ENCODE data around the gene SLC16A3.
A peak's percentile ranks its signal among the peaks of the same experiment; 100 is the strongest.

The SLC16A3 gene

DNA sequence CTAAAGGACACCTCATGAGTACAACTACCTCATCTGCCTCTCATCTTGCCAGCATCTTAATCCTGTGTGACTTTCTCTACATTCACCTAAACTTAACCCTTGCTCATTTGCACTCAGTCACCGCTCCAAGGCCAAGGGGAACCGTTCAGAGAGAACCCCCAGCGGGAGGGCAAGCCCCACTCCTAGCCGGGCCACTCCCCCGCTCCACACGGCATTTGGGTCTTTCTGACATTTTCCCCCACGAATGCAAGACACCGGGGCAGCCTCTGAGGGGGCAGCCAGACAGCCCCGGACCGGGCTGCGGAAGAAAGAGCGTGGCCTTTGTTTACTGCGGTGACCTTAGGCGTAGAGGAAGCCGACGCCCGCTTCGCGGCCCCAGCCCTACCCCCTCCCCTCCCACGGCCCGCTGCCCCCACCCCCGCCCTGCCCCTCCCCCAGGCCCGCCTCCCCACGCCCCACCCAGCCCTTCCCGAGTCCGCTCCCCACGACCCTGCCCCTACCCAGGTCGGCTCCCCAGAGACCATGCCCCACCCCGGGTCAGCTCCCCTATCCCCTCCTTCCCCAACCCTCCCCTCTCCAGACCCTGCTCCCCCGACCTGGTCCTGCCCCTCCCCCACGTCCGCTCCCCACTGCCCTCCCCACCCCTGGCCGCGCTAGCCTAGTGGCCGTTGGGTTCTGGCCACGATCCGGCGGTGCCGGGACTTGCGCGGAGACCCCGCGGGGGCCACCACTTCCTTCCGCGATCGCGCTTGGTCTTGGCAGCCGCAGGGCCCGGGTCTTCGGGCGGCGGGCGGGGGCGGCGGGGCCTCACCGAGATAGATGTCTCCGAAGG is 43.9 kb downstream of the SLC16A3 start:
- Histone ChIP-seq H3K27me3 (ENCODE audit: insufficient read depth, insufficient read length) (no peaks in the 10 kb centered on the region), H3K9me3 (ENCODE audit: insufficient read depth, low read length) (no peaks in the 10 kb centered on the region), H3K9ac (ENCODE audit: insufficient read length, low read depth) (peak overlapping the region; percentile 87), H3K4me3 (ENCODE audit: insufficient read length, low read depth) (peak overlapping the region; percentile 81), H3K36me3 (ENCODE audit: insufficient read depth, insufficient read length, low read length) (peaks cover 47% of the 10 kb centered on the region), H3K4me1 (ENCODE audit: insufficient read depth, insufficient read length) (peaks cover 35% of the 10 kb centered on the region)
- no peak for DNase-seq (ENCODE audit: low read depth, low spot score)
- no peak for TF ChIP-seq YY1 (IDR thresholded peaks at IDR 0.05; ENCODE audit: insufficient read depth, insufficient read length)

GRCh38 chr17:82273327-82274133 is 44.7 kb downstream of the SLC16A3 start, which contains the start of gene CSNK1D:
Gene CSNK1D, minus strand, starts transcription at chr17:82273700. Its CDS starts 319 bp downstream, at chr17:82273381.
- TF ChIP-seq SUZ12 (IDR thresholded peaks at IDR 0.05; ENCODE audit: extremely low read depth, insufficient read depth, insufficient read length): no peak
- TF ChIP-seq YY1 (IDR thresholded peaks at IDR 0.05; ENCODE audit: insufficient read depth, insufficient read length): peak; percentile 57
- Histone ChIP-seq H3K36me3 (ENCODE audit: insufficient read depth, insufficient read length, low read length) (peaks cover 38% of the 10 kb centered on the region), H3K4me3 (ENCODE audit: insufficient read length, low read depth) (peak within 1 kb of the TSS; percentile 81), H3K27me3 (ENCODE audit: insufficient read depth, insufficient read length) (no peaks in the 10 kb centered on the region), H3K9ac (ENCODE audit: insufficient read length, low read depth) (peak within 1 kb of the TSS; percentile 87), H3K4me1 (ENCODE audit: insufficient read depth, insufficient read length) (peaks cover 37% of the 10 kb centered on the region), H3K9me3 (ENCODE audit: insufficient read depth, low read length) (no peaks in the 10 kb centered on the region)
- peak; percentile 50 for DNase-seq (ENCODE audit: low read depth, low spot score)

DNA sequence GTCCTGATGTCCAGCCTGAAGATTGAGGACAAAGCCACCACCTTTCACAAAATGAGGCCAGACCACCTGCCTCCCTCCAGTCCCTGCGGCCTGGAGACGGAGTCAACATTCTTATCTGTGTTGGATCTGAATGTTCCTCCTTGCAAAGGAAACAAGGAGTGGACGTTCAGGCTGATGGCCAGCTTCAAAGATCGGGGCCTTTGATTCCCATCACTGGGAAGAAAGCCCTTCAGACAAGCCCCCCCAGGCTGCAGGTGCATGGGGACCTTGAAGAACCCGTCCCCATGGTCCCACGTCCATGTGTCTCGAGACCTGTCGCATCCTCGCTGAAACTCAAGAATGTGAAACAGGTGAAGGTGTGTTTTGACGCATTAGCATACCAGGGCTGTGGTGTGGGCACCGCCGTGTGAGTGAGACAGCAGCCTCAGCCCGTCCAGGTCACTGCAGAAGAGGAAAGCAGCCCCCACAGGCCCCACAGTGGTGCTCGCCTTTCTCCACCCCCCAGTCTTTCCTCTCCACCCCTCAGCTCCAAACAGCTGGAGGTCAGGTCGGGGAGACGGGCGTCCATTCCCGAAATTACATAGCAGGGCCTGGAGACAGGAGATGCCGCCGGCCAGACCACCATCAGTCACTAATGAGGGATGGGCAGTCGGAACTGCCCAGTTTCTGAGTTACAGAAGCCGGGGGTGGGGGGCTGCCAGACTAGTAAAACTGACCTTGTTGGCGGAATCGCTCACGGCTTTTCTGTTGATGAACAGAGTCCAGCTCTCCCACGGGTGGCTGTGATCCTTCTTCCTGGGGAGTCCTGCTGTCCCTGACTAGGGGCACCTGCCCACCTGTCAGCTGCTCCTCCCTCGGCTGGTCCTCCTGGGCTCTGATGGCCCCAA is 45.5 kb downstream of the SLC16A3 start:
- no peak for DNase-seq (ENCODE audit: low read depth, low spot score)
- H3K9me3 ChIP-seq (ENCODE audit: insufficient read depth, low read length): no peaks in the 10 kb centered on the region
- peaks cover 31% of the 10 kb centered on the region for H3K36me3 ChIP-seq (ENCODE audit: insufficient read depth, insufficient read length, low read length)
- peak overlapping the region; percentile 31 for H3K4me3 ChIP-seq (ENCODE audit: insufficient read length, low read depth)
- peak overlapping the region; percentile 79 for H3K9ac ChIP-seq (ENCODE audit: insufficient read length, low read depth)
- H3K4me1 ChIP-seq (ENCODE audit: insufficient read depth, insufficient read length): peaks cover 35% of the 10 kb centered on the region
- no peak for TF ChIP-seq ZNF274 (IDR thresholded peaks at IDR 0.05; ENCODE audit: low read depth, low read length)
- H3K27me3 ChIP-seq (ENCODE audit: insufficient read depth, insufficient read length): no peaks in the 10 kb centered on the region

DNA sequence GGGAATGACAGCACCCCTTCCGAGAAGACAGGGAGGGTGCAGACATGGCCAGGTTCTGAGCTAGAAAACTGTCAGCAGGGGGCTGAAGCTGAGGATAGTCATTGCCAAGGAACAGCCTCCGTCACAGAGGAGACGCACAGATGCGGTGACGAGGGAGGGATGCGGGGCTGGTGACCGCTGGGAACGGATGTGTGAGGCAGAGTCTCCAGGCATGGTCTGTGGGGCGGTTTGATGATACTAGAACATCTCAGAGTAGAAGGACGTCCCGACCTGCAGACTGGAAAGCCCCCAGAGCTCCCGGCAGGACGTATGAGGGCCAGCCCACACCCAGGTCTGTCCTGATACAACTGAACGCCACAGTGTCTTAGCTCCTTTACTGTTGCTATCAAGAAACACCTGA is 46.5 kb downstream of the SLC16A3 start:
- TF ChIP-seq SUZ12 (IDR thresholded peaks at IDR 0.05; ENCODE audit: extremely low read depth, insufficient read depth, insufficient read length) (no peak), ZNF274 (IDR thresholded peaks at IDR 0.05; ENCODE audit: low read depth, low read length) (no peak), YY1 (IDR thresholded peaks at IDR 0.05; ENCODE audit: insufficient read depth, insufficient read length) (no peak)
- Histone ChIP-seq H3K4me1 (ENCODE audit: insufficient read depth, insufficient read length) (peaks cover 27% of the 10 kb centered on the region), H3K9me3 (ENCODE audit: insufficient read depth, low read length) (no peaks in the 10 kb centered on the region), H3K9ac (ENCODE audit: insufficient read length, low read depth) (no peak overlapping the region), H3K4me3 (ENCODE audit: insufficient read length, low read depth) (no peak overlapping the region), H3K27me3 (ENCODE audit: insufficient read depth, insufficient read length) (no peaks in the 10 kb centered on the region), H3K36me3 (ENCODE audit: insufficient read depth, insufficient read length, low read length) (peaks cover 21% of the 10 kb centered on the region)
- no peak for DNase-seq (ENCODE audit: low read depth, low spot score)

- Histone ChIP-seq H3K9me3 (ENCODE audit: insufficient read depth, low read length) (no peaks in the 10 kb centered on the region), H3K36me3 (ENCODE audit: insufficient read depth, insufficient read length, low read length) (peaks cover 5% of the 10 kb centered on the region), H3K4me1 (ENCODE audit: insufficient read depth, insufficient read length) (peaks cover 30% of the 10 kb centered on the region), H3K9ac (ENCODE audit: insufficient read length, low read depth) (peak overlapping the region; percentile 1), H3K4me3 (ENCODE audit: insufficient read length, low read depth) (no peak overlapping the region), H3K27me3 (ENCODE audit: insufficient read depth, insufficient read length) (no peaks in the 10 kb centered on the region)
- TF ChIP-seq SUZ12 (IDR thresholded peaks at IDR 0.05; ENCODE audit: extremely low read depth, insufficient read depth, insufficient read length): no peak
- TF ChIP-seq YY1 (IDR thresholded peaks at IDR 0.05; ENCODE audit: insufficient read depth, insufficient read length): no peak
- TF ChIP-seq ZNF274 (IDR thresholded peaks at IDR 0.05; ENCODE audit: low read depth, low read length): no peak
- no peak for DNase-seq (ENCODE audit: low read depth, low spot score)
These were observed 48.1 kb downstream of the SLC16A3 start for GRCh38 chr17:82276938-82277337.

- H3K36me3 ChIP-seq (ENCODE audit: insufficient read depth, insufficient read length, low read length): no peaks in the 10 kb centered on the region
- no peak for TF ChIP-seq ZNF274 (IDR thresholded peaks at IDR 0.05; ENCODE audit: low read depth, low read length)
- no peak for TF ChIP-seq SUZ12 (IDR thresholded peaks at IDR 0.05; ENCODE audit: extremely low read depth, insufficient read depth, insufficient read length)
- TF ChIP-seq YY1 (IDR thresholded peaks at IDR 0.05; ENCODE audit: insufficient read depth, insufficient read length): no peak
- H3K27me3 ChIP-seq (ENCODE audit: insufficient read depth, insufficient read length): no peaks in the 10 kb centered on the region
- no peak for DNase-seq (ENCODE audit: low read depth, low spot score)
- no peaks in the 10 kb centered on the region for H3K9me3 ChIP-seq (ENCODE audit: insufficient read depth, low read length)
- no peak overlapping the region for H3K4me3 ChIP-seq (ENCODE audit: insufficient read length, low read depth)
- no peak overlapping the region for H3K9ac ChIP-seq (ENCODE audit: insufficient read length, low read depth)
- H3K4me1 ChIP-seq (ENCODE audit: insufficient read depth, insufficient read length): peaks cover 35% of the 10 kb centered on the region
These were observed 49.0 kb downstream of the SLC16A3 start for GRCh38 chr17:82277851-82278250.
